Rectal smooth muscle tissue (tissue), 1 donor: Measurements from ENCODE around the gene TP63.

Experiments used
- H3K27ac ChIP-seq: one replicate; pipeline ENCODE4 v1.7.0; 2013; ENCODE audit warnings: low read depth, low read length, inconsistent platforms
- H3K27me3 ChIP-seq: one replicate; pipeline ENCODE4 v1.7.0; 2013; ENCODE audit warnings: low read length; ENCODE audit not compliant: control insufficient read depth, insufficient read depth
- H3K36me3 ChIP-seq: one replicate; pipeline ENCODE4 v1.7.0; 2013; ENCODE audit warnings: low read length; ENCODE audit not compliant: control insufficient read depth, insufficient read depth
- H3K4me1 ChIP-seq: one replicate; pipeline ENCODE4 v1.7.0; 2013; ENCODE audit warnings: low read length; ENCODE audit not compliant: control insufficient read depth, insufficient read depth
- H3K4me3 ChIP-seq: one replicate; pipeline ENCODE4 v1.7.0; 2013; ENCODE audit warnings: low read length
- H3K9ac ChIP-seq: one replicate; pipeline ENCODE4 v1.7.0; 2013; ENCODE audit warnings: low read length

Gene TP63

DNA sequence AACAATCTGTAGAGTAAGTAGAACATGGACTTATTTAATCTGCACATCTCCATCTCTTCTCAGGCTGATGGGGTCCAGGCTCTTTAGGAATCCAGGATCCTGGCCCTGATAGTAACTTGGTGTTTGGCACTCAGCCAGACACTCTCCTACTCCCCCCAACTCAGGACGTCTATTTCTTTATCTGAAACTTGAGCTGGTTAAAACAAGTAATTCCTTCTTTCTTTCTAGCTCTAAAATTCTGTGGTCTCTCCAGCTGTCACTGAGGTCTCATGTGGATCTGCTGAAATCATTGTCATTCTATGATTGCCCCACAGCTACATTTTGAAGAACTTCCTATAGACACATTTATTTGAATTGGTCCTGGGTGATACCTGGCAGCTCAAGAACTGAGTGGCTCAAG is 59.0 kb downstream of the TP63 start:
- no peak overlapping the region for H3K9ac ChIP-seq
- no peaks in the 10 kb centered on the region for H3K27me3 ChIP-seq
- H3K4me1 ChIP-seq = no peaks in the 10 kb centered on the region
- no peak overlapping the region for H3K4me3 ChIP-seq
- H3K36me3 ChIP-seq = no peaks in the 10 kb centered on the region
- no peak overlapping the region for H3K27ac ChIP-seq

DNA sequence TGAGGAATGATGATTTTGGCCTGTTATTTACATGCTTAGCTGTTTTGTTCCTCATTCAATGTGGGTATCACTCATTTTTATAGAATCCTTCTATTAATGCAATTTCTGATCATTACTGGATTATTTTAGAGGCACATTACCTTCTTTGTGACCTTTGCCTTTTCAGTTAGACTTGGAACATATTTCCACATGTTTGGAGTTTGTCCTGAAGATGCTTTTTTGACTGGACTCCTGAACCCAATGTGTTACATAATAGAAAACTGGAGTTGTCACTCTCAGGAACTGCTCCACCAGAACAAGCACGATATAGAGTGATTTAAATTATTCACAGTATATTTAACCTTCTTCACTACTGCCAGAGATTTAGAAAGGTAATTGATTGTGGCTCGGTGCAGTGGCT is 59.5 kb downstream of the TP63 start:
- H3K27ac ChIP-seq = no peak overlapping the region
- H3K4me1 ChIP-seq = no peaks in the 10 kb centered on the region
- H3K9ac ChIP-seq = no peak overlapping the region
- no peaks in the 10 kb centered on the region for H3K27me3 ChIP-seq
- no peak overlapping the region for H3K4me3 ChIP-seq
- no peaks in the 10 kb centered on the region for H3K36me3 ChIP-seq

DNA sequence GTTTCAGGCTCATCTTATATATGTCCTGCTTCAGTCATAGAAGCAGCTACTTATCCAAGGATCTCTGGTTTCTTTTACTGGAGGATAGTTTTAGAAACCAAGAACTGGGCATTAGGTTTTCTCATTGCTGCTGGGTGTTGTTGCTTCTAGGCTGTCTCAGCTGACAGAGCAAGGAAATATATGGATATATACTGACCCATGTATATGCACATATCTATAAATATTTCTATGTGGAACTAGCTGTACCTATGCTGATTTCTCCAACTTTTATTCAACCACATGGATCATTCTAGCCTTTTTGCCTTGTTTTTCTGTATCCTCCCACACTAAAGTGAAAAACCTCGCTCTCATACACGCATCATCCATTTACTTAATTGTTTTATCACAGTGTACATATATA is 64.2 kb downstream of the TP63 start:
- no peak overlapping the region for H3K4me3 ChIP-seq

DNA sequence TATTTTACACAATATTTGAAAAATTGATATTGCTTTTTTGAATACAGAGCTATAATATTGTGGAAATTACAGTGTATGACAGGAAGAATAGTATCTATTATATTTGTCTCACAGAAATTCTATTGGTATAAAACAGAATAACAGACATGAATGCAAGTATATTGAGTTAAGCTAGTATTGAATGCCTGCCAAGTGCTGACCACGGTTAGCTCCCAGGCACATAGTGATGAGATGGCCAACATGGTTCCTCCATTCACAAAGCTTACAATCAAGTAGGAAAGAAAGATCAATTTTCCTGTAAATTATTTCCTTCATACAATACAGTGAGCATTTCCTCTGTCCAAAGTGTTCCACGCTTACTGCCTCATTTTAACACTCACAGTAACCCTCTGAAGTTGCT is 67.6 kb downstream of the TP63 start:
- H3K36me3 ChIP-seq = no peaks in the 10 kb centered on the region
- H3K27ac ChIP-seq = no peak overlapping the region
- no peak overlapping the region for H3K4me3 ChIP-seq
- H3K4me1 ChIP-seq = no peaks in the 10 kb centered on the region
- no peak overlapping the region for H3K9ac ChIP-seq
- no peaks in the 10 kb centered on the region for H3K27me3 ChIP-seq

More for the DNA sequence above, 64.2 kb downstream of the TP63 start:
- no peak overlapping the region for H3K9ac ChIP-seq
- H3K4me1 ChIP-seq = no peaks in the 10 kb centered on the region
- no peak overlapping the region for H3K27ac ChIP-seq
- H3K36me3 ChIP-seq = no peaks in the 10 kb centered on the region
- H3K27me3 ChIP-seq = no peaks in the 10 kb centered on the region

DNA sequence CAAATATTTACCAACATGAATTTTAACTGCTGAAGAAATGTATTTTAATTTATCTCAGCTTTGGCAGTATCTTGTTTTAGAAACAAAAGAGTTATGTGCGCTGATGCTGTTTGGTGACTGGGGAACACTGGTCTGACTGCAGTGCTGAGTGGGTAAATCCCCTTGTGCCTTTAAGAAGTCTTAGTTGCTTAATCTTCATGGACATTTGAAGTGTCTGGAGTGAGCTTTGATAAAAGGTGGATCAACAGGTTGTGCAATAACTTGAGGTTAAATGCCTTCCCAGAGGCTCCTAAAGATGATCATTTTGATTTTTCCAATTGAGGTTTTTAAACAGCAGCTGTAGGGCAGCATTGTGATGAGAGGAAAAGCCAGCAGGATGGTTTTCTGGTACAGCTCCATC is 68.7 kb downstream of the TP63 start:
- Histone ChIP-seq H3K27ac (no peak overlapping the region), H3K9ac (no peak overlapping the region), H3K36me3 (no peaks in the 10 kb centered on the region), H3K4me3 (no peak overlapping the region), H3K27me3 (no peaks in the 10 kb centered on the region), H3K4me1 (no peaks in the 10 kb centered on the region)

- no peaks in the 10 kb centered on the region for H3K4me1 ChIP-seq
- no peak overlapping the region for H3K27ac ChIP-seq
- H3K9ac ChIP-seq = no peak overlapping the region
- H3K36me3 ChIP-seq = no peaks in the 10 kb centered on the region
- H3K27me3 ChIP-seq = no peaks in the 10 kb centered on the region
- H3K4me3 ChIP-seq = no peak overlapping the region
Measured at GRCh38 chr3:189702066-189702646, 71.0 kb downstream of the TP63 start.

GRCh38 chr3:189703865-189704264 is 72.7 kb downstream of the TP63 start:
- H3K27ac ChIP-seq = no peak overlapping the region
- H3K36me3 ChIP-seq = no peaks in the 10 kb centered on the region
- no peak overlapping the region for H3K9ac ChIP-seq
- no peak overlapping the region for H3K4me3 ChIP-seq
- H3K27me3 ChIP-seq = no peaks in the 10 kb centered on the region
- H3K4me1 ChIP-seq = no peaks in the 10 kb centered on the region

- no peaks in the 10 kb centered on the region for H3K36me3 ChIP-seq
- no peaks in the 10 kb centered on the region for H3K27me3 ChIP-seq
- H3K4me1 ChIP-seq = peaks cover 2% of the 10 kb centered on the region
- H3K9ac ChIP-seq = no peak overlapping the region
- H3K27ac ChIP-seq = no peak overlapping the region
- no peak overlapping the region for H3K4me3 ChIP-seq
Measured at GRCh38 chr3:189708375-189708774, 77.2 kb downstream of the TP63 start.

GRCh38 chr3:189710620-189711402 is 79.6 kb downstream of the TP63 start:
- Histone ChIP-seq H3K4me3 (no peak overlapping the region), H3K27me3 (no peaks in the 10 kb centered on the region), H3K4me1 (peaks cover 2% of the 10 kb centered on the region), H3K36me3 (no peaks in the 10 kb centered on the region), H3K9ac (no peak overlapping the region), H3K27ac (no peak overlapping the region)

- no peak overlapping the region for H3K27ac ChIP-seq
- no peaks in the 10 kb centered on the region for H3K27me3 ChIP-seq
- no peak overlapping the region for H3K4me3 ChIP-seq
- peaks cover 2% of the 10 kb centered on the region for H3K4me1 ChIP-seq
- no peaks in the 10 kb centered on the region for H3K36me3 ChIP-seq
- H3K9ac ChIP-seq = no peak overlapping the region
Measured at GRCh38 chr3:189712906-189713483, 81.8 kb downstream of the TP63 start.

DNA sequence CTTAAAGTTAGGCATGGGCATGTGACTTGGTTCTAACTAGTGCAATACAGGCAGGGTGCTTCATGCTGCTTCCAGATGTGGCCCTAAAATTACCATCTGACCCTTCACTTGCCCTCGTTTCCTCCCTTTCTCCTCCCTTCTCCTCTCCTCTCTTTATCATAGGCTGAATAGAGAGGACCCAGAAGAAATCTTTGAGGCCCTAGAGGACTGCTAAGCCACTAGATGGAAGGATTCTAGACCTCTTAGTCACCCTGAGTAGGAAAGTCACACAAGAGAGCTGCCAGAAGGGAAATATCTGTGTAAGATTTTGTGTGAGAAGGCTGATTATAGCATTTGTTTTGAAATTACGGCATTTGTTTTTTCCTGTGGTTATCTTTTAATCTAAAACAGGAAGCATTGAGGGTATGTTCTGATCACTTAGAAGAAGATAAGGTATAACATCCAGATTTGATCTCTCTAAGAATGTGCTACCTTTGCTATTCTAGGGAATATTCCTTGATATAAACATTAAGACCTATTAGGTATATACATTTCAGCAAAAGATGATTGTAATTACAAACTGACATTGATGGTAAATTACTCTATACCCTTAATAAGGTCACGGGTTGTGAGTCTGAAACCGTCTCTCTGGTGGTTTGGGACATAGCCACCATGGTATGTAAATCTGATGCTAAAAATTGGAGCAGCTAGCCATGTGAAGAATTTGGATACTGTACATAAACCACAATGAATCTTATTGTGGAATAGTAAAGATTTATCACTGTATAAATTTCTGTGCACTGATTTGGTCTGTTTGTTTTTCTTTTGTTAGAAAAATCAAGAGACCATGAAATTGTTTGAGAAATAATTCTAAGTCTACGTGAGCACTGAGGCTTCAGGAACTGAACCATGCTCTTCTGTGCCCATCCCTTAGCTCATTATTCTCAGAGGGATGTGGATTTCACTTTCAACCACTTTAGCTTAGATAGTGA is 84.1 kb downstream of the TP63 start:
- H3K27ac ChIP-seq = no peak overlapping the region
- H3K27me3 ChIP-seq = no peaks in the 10 kb centered on the region
- no peak overlapping the region for H3K9ac ChIP-seq

DNA sequence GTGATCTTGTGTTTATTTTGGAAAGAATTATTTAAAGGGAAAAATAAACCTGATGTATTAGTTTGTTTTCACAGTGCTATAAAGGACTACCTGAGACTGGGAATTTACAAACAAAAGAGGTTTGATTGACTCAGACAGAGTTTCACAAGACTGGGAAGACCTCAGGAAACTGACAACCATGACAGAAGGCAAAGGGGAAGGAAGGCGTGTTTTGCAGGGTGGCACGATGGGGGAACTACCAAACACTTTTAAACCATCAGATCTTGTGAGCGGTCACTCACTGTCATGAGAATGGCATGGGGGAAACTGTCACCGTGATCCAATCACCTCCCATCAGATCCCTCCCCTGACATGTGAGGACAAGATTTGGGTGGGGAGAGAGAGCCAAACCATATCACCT is 87.0 kb downstream of the TP63 start:
- Histone ChIP-seq H3K4me1 (no peaks in the 10 kb centered on the region), H3K4me3 (no peak overlapping the region), H3K27me3 (no peaks in the 10 kb centered on the region), H3K9ac (no peak overlapping the region), H3K27ac (no peak overlapping the region), H3K36me3 (no peaks in the 10 kb centered on the region)

More for the DNA sequence above, 84.1 kb downstream of the TP63 start:
- no peak overlapping the region for H3K4me3 ChIP-seq
- no peaks in the 10 kb centered on the region for H3K36me3 ChIP-seq
- no peaks in the 10 kb centered on the region for H3K4me1 ChIP-seq
